ENCODE measurements around the gene SYCE3. TPM values are rescaled to one million over a fixed set of nuclear protein-coding genes. Genes with fewer than 3 reads are reported as not detected.
"Not testable (repeated sequence)": the region's sequence is repeated elsewhere in the genome, so short reads cannot be mapped to it uniquely, and the experiment has no call there.

SYCE3 gene
- total RNA-seq, 1 donor from 2014 or later, result not detected

DNA sequence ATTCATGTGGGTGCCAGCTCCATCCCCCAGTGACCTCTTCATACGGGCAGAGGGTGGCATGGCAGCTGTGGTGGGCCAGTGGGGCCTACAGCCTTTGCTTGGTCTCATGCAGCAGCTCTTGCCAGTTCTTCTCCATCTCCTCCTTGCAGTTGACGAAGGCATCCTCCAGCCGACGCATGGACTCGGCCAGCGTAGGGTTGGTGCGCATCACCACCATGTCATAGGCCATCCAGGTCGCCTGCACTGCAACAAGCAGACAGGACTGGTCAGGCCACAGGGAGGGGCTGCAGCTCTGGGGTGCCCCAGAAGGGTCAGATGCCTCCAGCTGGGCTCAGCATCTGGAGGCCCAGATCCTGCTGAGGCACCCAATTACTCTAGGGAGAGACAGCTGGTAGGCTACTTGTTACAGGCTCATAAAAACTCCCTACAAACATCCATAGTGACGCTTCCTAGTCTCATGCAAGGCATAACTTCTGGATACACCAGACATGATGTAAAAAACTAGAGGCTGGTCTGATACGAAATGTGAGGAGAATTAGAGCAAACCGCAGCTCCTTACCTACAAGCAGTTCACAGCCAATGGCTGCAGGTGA is 11.5 kb downstream of the SYCE3 start:
- no peak for DNase-seq (ENCODE audit: low spot score)

- no peak for DNase-seq (ENCODE audit: low spot score)
Observed at GRCh38 chr22:50550395-50550794, 12.3 kb downstream of the SYCE3 start.

- no peak for DNase-seq (ENCODE audit: low spot score)
Observed at GRCh38 chr22:50548921-50549790, 13.6 kb downstream of the SYCE3 start.

DNA sequence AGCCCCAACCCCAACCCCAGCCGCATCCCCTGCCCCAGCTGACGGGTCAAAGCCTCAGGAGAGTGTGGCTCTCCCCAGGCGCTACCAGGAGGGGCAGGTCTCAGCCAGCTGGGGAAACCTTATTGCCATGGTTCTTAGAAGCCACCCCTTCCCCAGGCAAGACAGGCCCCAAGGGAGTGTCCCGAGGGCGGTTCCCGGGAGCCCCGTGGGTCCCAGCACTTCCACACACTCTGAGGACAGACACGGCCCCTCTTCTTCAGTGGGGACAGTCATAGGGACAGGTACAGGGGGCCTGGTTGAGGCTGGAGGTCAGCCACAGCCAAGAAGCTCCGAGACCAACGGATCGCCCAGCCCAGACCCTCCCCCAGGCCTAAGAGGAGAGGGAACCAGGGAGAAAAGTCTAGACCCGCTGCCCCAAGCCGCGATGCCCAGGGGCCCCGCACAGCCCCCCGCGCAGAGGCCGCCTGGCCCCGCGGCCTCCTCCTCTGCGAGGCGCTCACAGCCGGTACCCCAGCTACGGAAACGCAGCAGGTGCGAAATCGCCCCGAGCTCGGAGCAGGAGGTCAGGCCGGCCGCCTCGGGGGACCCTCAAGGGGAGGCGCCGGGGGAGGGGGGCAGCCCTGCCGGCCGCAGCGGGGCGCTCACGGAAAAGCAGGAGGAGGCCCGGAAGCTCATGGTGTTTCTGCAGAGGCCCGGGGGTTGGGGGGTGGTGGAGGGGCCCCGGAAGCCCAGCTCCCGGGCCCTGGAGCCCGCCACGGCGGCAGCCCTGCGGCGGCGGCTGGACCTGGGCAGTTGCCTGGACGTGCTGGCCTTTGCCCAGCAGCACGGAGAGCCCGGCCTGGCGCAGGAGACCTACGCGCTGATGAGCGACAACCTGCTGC is 14.4 kb downstream of the SYCE3 start:
- DNase-seq (ENCODE audit: low spot score), result no peak

- DNase-seq (ENCODE audit: low spot score), result no peak
Observed at GRCh38 chr22:50547263-50547985, 15.3 kb downstream of the SYCE3 start.

- DNase-seq (ENCODE audit: low spot score), result no peak
Observed at GRCh38 chr22:50546326-50547262, 16.1 kb downstream of the SYCE3 start.

DNA sequence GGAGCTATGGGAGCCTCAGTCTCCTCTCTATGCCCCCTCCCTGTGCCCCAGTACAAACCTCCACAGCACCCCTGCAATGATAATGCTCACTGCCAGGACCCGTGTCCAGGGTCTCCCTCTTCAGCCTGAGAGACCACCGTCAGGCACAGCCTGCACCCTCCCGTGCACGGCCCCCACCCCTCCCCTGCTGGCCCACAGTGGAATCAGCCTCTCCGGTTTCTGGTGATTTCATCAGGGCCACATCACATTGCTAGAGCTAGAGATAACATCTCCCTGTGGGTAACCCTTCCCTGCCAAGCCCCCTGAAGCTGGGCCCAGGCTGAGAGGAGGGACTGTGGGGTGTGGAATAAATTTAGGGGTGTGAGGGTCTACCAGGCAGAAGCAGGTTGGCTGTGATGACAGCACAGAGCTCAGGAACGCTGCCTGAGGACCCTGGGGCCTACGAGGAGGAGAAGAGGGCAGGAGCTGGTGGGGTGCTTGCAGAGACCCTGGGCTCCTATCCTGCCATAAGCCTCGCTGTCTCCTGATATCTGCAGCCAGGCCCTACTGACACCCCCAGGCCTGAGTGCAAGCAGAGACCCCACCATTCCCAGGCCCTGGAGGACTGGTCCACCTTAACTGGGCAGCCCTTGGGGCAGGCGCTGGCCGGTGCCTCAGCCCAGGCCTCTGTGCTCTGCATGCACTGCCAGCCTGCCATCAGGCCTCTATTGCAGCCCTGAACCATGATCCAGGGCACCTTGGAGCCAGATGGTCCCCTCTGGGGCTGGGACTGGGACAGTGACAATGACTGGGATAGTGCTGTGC is 17.0 kb downstream of the SYCE3 start, which contains the start of gene KLHDC7B:
TSS of gene KLHDC7B (plus strand) at position 378 of the 804 bp plus-strand sequence. CDS start at position 723, 345 bp downstream.
- no peak for DNase-seq (ENCODE audit: low spot score)

DNA sequence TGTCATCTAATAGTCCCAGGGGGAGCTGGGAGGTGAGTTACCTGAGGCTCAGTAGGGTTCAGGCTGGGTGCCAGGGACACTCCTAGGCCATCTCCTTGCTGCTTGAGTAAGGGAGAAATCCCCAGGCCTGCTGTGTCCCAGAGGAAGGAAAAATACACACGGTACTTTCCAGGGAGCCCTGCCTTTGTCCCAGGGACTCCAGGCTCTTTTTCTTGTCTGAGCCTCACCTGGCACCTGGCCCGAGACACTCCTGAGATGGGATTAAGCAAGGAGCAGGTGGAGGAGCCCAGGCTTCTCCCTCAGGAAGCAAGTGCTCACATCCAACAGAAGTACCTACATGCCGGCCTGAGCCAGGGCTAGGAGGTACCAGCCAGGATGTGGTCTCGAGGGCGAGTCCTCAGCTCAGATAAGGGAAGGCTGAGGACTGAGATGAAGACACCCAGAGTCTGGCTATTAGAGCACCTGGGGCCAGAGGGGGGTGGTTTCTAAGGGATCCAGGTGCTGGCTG is 17.9 kb downstream of the SYCE3 start:
- no peak for DNase-seq (ENCODE audit: low spot score)

DNA sequence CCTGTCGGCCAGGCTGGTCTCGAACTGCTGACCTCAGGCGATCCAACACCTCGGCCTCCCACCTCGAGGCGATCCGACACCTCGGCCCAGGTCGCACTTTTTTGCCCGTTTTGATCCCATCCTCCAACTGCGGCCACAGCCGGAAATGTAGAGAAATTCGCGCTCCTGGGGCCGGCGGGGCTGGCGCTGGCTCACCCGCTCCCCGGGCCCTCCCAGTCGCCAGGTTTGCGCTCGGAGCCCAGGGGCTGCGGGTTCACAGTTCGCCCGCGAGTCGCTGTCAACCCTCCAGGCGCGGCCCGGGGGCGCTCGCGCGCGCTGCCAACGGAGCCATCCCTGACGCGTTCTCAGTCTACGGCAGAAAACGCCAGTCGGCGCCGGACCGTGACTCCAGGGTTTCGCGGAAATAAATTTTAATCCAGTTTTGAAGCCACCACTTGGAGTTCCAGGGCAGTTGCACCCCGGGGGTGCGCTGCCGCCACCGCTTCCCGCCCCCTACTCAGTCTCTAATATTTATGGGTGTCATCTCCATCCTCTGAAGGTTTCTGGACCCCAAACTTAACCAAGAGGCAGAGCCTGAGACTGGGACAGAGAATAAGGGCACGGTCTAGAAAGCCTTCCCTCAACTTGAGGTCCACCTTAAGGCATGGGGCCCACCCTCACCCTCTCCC is 18.5 kb downstream of the SYCE3 start:
- DNase-seq (ENCODE audit: low spot score), result peak; percentile 94

GRCh38 chr22:50542416-50542927 is 20.2 kb downstream of the SYCE3 start:
- DNase-seq (ENCODE audit: low spot score), result no peak

DNA sequence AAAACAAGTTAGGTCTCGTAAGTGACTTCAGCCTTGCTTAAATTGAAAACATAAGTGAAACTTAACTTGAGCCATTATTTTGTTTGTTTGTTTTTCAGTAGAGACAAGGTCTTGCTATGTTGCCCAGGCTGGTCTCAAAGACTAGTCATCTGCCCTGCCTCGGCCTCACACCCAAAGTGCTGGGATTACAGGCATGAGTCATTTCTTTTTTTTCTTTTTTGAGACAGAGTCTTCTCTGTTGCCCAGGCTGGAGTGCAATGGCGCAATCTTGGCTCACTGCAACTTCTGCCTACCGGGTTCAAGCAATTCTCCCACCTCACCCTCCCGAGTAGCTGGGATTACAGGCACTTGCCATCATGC is 21.1 kb downstream of the SYCE3 start:
- DNase-seq (ENCODE audit: low spot score), result not testable (repeated sequence)

DNA sequence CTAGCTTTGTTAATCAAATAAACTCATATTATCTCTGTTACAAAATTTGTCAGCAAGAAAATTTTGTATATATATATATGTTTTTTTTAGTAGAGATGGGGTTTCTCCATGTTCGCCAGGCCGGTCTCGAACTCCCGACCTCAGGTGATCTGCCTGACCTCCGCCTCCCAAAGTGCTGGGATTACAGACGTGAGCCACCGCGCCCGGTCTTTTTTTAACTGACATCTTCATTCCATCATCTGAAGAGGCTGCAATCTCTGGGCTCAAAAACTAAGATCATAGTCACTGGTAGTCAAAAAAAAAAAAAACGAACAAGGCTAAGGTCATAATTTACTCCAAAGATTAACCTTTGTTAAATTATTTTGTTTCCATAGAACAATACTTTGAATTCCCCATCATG is 22.3 kb downstream of the SYCE3 start:
- DNase-seq (ENCODE audit: low spot score), result no peak

DNA sequence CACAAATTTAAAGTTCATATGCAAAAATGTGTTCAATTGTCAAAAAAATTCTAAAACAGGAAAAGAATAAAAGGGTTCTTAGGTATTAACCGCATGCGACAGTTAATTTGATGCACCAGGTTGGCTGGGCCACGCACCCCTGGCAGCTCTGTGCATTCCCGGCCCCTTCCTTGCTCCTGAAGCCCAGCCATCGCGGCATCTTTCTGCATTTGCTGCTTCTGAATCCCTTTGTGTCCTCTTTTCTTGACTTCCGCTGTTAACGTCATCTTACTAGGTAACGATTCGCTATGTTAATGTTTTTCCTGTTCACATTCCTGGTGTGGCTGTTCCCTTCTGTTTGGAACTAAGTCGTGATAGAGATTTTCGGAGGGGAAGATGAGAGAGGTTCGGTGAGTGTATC is 25.0 kb downstream of the SYCE3 start:
- DNase-seq (ENCODE audit: low spot score), result no peak

GRCh38 chr22:50536226-50536625 is 26.5 kb downstream of the SYCE3 start:
- DNase-seq (ENCODE audit: low spot score), result no peak

DNA sequence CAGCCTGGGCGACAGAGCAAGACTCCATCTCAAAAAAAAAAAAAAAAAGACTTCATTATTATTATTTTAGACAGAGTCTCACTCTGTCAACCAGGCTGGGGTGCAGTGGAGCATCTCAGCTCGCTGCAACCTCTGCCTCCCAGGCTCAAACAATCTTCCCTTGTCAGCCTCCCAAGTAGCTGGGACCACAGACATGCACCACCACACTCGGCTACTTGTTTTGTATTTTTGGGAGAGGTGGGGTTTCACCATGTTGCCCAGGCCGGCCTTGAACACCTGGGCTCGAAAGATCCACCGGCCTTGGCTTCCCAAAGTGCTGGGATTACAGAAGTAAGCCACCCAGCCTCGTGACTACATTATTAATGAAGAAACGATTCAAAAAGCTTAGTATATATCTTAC is 27.6 kb downstream of the SYCE3 start:
- DNase-seq (ENCODE audit: low spot score), result no peak

DNA sequence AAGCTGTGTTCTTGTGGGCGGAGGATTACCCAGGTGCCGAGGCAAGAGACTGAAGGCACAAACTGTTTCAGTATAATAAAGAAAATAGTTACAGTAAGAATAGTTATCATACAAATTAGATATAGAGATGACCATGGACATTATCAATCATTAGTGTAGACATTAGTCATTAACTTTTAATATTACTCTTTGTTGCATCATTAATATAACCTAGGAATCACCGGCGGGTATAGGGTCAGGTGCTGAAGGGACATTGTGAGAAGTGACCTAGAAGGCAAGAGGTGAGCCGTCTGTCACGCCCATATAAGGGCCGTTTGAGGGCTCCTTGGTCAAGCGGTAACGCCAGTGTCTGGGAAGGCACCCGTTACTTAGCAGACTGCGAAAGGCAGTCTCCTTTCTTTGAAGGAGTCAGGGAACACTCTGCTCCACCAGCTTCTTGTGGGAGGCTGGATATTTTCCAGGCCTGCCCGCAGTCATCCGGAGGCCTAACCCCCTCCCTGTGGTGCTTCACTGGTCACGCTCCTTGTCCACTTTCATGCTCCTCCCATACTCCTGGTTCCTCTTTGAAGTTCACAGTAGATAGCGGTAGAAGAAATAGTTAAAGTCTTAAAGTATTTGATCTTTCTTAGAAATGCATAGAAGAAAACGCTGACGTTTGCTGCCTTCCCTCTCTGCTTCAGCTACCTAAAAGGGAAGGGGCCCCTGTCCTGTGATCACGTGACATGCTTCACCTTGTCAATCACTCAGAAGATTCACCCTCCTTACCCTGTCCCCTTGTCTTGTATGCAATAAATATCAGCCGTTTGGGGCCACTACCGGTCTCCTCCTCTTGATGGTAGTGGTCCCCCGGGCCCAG is 28.6 kb downstream of the SYCE3 start:
- DNase-seq (ENCODE audit: low spot score), result not testable (repeated sequence)

Data from mesenteric fat pad (tissue), 1 donor.